Measurements from ENCODE around the gene NF1. TPM values are rescaled to one million over a fixed set of nuclear protein-coding genes. Genes with fewer than 3 reads are reported as not detected.

The NF1 gene
- polyA plus RNA-seq, 3 donors, result 1.2 to 7.4 (median 2.1) TPM

DNA sequence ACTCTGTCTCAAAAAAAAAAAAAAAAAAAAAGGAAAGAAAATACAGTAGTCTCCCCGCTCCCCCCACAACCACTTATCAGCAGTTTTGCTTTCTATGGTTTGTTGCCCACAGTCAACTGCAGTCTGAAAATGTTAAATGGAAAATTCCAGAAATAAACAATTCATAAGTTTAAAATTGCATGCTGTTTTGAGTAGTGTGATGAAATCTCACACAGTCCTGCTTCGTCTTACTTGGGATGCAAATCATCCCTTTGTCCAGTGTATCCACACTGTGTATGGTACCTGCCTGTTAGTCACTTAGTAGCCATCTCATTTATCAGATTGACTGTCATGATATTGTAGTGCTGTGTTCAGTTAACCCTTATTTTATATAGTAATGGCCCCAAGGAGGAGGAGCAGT is 41.5 kb downstream of the NF1 start:
- Histone ChIP-seq H3K4me1 (ENCODE audit: control insufficient read depth in 1 of 2, insufficient read depth in 2 of 2, low read length in 2 of 2) (no peaks in the 10 kb centered on the region), H3K27ac (ENCODE audit: low read depth in 1 of 2, low read length in 2 of 2) (no peak overlapping the region), H3K9me3 (replicated peaks in 1 of 2; ENCODE audit: control insufficient read depth in 1 of 2, insufficient read depth in 1 of 2, low read length in 2 of 2) (no peaks in the 10 kb centered on the region), H3K79me2 (ENCODE audit: insufficient read depth, low read length) (peaks cover 2% of the 10 kb centered on the region), H4K20me1 (ENCODE audit: insufficient read depth, low read length) (no peaks in the 10 kb centered on the region), H3K9ac (ENCODE audit: insufficient read depth, low read length, poor library complexity, severe bottlenecking) (no peak overlapping the region), H3K27me3 (ENCODE audit: control insufficient read depth in 2 of 2, insufficient read depth in 2 of 2, low read length in 2 of 2) (no peaks in the 10 kb centered on the region), H2AFZ (ENCODE audit: insufficient read depth, low read depth, low read length, poor library complexity, severe bottlenecking) (no peak overlapping the region), H3K36me3 (replicated peaks in 1 of 2; ENCODE audit: control insufficient read depth in 1 of 2, insufficient read depth in 2 of 2, low read length in 2 of 2) (peaks cover 0 to 14% of the 10 kb centered on the region in 2 donors), H3K4me2 (replicated peaks; ENCODE audit: extremely low read depth, low read length, poor library complexity, severe bottlenecking) (no peak overlapping the region), H3K4me3 (replicated peaks in 1 of 3; ENCODE audit: low read depth in 2 of 3, low read length in 3 of 3) (no peak overlapping the region)
- Mint-ChIP-seq H3K4me3 (no peak overlapping the region), H3K27ac (no peak overlapping the region), H3K4me1 (peaks cover 3% of the 10 kb centered on the region), H3K27me3 (ENCODE audit: low read depth in 3 of 3) (no peaks in the 10 kb centered on the region), H3K9me3 (peaks cover 0 to 4% (median 0%) of the 10 kb centered on the region in 7 donors), H3K36me3 (peaks cover 16 to 30% of the 10 kb centered on the region in 2 donors)
- intact Hi-C loops (cut with micrococcal nuclease), result no loop called here
- no CpG with 5 or more reads among the region's 2 CpGs for WGBS (ENCODE audit: insufficient coverage)
- no peak for DNase-seq
- TF ChIP-seq, protein P1, sequence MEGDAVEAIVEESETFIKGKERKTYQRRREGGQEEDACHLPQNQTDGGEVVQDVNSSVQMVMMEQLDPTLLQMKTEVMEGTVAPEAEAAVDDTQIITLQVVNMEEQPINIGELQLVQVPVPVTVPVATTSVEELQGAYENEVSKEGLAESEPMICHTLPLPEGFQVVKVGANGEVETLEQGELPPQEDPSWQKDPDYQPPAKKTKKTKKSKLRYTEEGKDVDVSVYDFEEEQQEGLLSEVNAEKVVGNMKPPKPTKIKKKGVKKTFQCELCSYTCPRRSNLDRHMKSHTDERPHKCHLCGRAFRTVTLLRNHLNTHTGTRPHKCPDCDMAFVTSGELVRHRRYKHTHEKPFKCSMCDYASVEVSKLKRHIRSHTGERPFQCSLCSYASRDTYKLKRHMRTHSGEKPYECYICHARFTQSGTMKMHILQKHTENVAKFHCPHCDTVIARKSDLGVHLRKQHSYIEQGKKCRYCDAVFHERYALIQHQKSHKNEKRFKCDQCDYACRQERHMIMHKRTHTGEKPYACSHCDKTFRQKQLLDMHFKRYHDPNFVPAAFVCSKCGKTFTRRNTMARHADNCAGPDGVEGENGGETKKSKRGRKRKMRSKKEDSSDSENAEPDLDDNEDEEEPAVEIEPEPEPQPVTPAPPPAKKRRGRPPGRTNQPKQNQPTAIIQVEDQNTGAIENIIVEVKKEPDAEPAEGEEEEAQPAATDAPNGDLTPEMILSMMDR (IDR thresholded peaks at IDR 0.05), result no peak

DNA sequence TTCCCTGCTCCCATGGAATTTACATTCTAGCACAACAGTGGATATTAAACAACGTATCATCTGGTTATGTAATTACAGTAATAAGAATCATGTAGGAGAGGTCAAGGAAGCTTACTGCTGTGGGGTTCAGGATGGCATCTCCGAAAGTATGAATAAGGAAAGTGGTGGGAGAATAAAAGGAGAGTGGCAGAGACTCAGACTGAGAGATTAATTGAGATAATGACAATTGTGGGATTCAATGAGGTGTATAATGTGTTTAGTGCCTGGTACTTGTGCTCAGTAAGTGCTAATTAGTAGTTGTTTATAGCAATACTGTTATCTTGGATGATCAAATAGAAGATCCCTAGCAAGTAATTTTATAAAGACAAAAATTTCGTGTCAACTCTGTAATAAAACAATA is 45.3 kb downstream of the NF1 start:
- Histone ChIP-seq H3K36me3 (replicated peaks in 1 of 2; ENCODE audit: control insufficient read depth in 1 of 2, insufficient read depth in 2 of 2, low read length in 2 of 2) (peaks cover 0 to 14% of the 10 kb centered on the region in 2 donors), H4K20me1 (ENCODE audit: insufficient read depth, low read length) (no peaks in the 10 kb centered on the region), H2AFZ (ENCODE audit: insufficient read depth, low read depth, low read length, poor library complexity, severe bottlenecking) (no peak overlapping the region), H3K79me2 (ENCODE audit: insufficient read depth, low read length) (no peaks in the 10 kb centered on the region), H3K9ac (ENCODE audit: insufficient read depth, low read length, poor library complexity, severe bottlenecking) (no peak overlapping the region), H3K27me3 (ENCODE audit: control insufficient read depth in 2 of 2, insufficient read depth in 2 of 2, low read length in 2 of 2) (no peaks in the 10 kb centered on the region), H3K9me3 (replicated peaks in 1 of 2; ENCODE audit: control insufficient read depth in 1 of 2, insufficient read depth in 1 of 2, low read length in 2 of 2) (no peaks in the 10 kb centered on the region), H3K4me2 (replicated peaks; ENCODE audit: extremely low read depth, low read length, poor library complexity, severe bottlenecking) (no peak overlapping the region), H3K4me3 (replicated peaks in 1 of 3; ENCODE audit: low read depth in 2 of 3, low read length in 3 of 3) (no peak overlapping the region), H3K27ac (ENCODE audit: low read depth in 1 of 2, low read length in 2 of 2) (no peak overlapping the region), H3K4me1 (ENCODE audit: control insufficient read depth in 1 of 2, insufficient read depth in 2 of 2, low read length in 2 of 2) (no peaks in the 10 kb centered on the region)
- 93% methylated on average over 1 of the region's 3 CpGs for WGBS (ENCODE audit: insufficient coverage)
- H3K9me3 Mint-ChIP-seq, result peaks cover 0 to 8% (median 0%) of the 10 kb centered on the region in 7 donors
- no peak for DNase-seq
- intact Hi-C loops (cut with micrococcal nuclease), result no loop called here
- no peak overlapping the region for H3K4me3 Mint-ChIP-seq
- no peaks in the 10 kb centered on the region for H3K27me3 Mint-ChIP-seq (ENCODE audit: low read depth in 3 of 3)
- H3K27ac Mint-ChIP-seq, result peak overlapping the region in 1 of 7 donors; percentile 68
- TF ChIP-seq, protein P1 (IDR thresholded peaks at IDR 0.05), result no peak
- peaks cover 20 to 29% of the 10 kb centered on the region in 2 donors for H3K36me3 Mint-ChIP-seq
- no peaks in the 10 kb centered on the region for H3K4me1 Mint-ChIP-seq
